Sciatic nerve (tissue), 2 donors: ENCODE data around the gene SPTBN4. TPM values are rescaled to one million over a fixed set of nuclear protein-coding genes. Genes with fewer than 3 reads are reported as not detected.
"Not testable (repeated sequence)": the region's sequence is repeated elsewhere in the genome, so short reads cannot be mapped to it uniquely, and the experiment has no call there.

Experiments
- ATAC-seq: fragments of 200-7000 bp; cut with Tn5 transposase; one replicate; pipeline ENCODE4 v1.9.1; 2020; ENCODE audit warnings: mild to moderate bottlenecking, moderate library complexity
- DNase-seq: peaks from one replicate; pipeline ENCODE4 v3.0.0-alpha.2; 2020; ENCODE audit warnings: low spot score
- intact Hi-C: fragments of 100-400 bp; cut with DNase I; formaldehyde crosslinking; loops from one replicate; pipeline ENCODE4 v1.14.2; 2022
- total RNA-seq: library from RNA; stranded (reverse); fragmentation: NEBNext Ultra II Directional; extraction: Animal tissue kit (Norgen Biotek cat#: 25700); gene quantifications from one replicate; pipeline ENCODE4 v1.2.1, GENCODE V29; 2021
- donor health status: DM: no; HTN: no; CAD: no.
- donor health status: DM: no; HTN: no; CAD: no.

SPTBN4 gene
- 20.9 TPM for total RNA-seq

GRCh38 chr19:40466985-40467734, at the start of gene SPTBN4:
SPTBN4 (plus strand) TSS chr19:40467001; CDS start chr19:40472622, 5,621 bp downstream.
- intact Hi-C loops = no loop called here
- DNase-seq (peak; percentile 71), ATAC-seq (no peak)

GRCh38 chr19:40417643-40417981, 49.2 kb upstream of the SPTBN4 start:
- DNase-seq (no peak), ATAC-seq (no peak)
- intact Hi-C loops = no loop called here

- ATAC-seq (no peak), DNase-seq (no peak)
- intact Hi-C loops = no loop called here
These were observed 48.8 kb upstream of the SPTBN4 start for GRCh38 chr19:40418040-40418439.

GRCh38 chr19:40419066-40419612, 47.7 kb upstream of the SPTBN4 start:
- intact Hi-C loops = no loop called here
- DNase-seq (no peak), ATAC-seq (no peak)

GRCh38 chr19:40419780-40420179, 47.0 kb upstream of the SPTBN4 start:
- DNase-seq (no peak), ATAC-seq (no peak)
- intact Hi-C loops = no loop called here

- ATAC-seq (no peak), DNase-seq (no peak)
- intact Hi-C loops = no loop called here
These were observed 46.4 kb upstream of the SPTBN4 start for GRCh38 chr19:40420451-40420765.

- peak; percentile 90 for ATAC-seq
- intact Hi-C loops = no loop called here
- peak; percentile 95 for DNase-seq
These were observed 45.7 kb upstream of the SPTBN4 start for GRCh38 chr19:40420766-40421765.

GRCh38 chr19:40421993-40422747, 44.6 kb upstream of the SPTBN4 start:
- intact Hi-C loops = no loop called here

GRCh38 chr19:40422748-40423566, 43.8 kb upstream of the SPTBN4 start:
- intact Hi-C loops = no loop called here
- DNase-seq (no peak), ATAC-seq (no peak)

More at GRCh38 chr19:40421993-40422747, 44.6 kb upstream of the SPTBN4 start:
- DNase-seq (no peak), ATAC-seq (no peak)

- DNase-seq (no peak), ATAC-seq (no peak)
- intact Hi-C loops = no loop called here
These were observed 42.9 kb upstream of the SPTBN4 start for GRCh38 chr19:40423938-40424337.

GRCh38 chr19:40424637-40425449, 42.0 kb upstream of the SPTBN4 start:
- intact Hi-C loops = no loop called here
- ATAC-seq (peak; percentile 3), DNase-seq (no peak)

GRCh38 chr19:40425450-40426287, 41.1 kb upstream of the SPTBN4 start, which contains the start of gene SERTAD1:
SERTAD1 (minus strand) TSS chr19:40425992; CDS start chr19:40423546, 2,446 bp downstream.
- intact Hi-C loops = no loop called here
- peak; percentile 95 for ATAC-seq

GRCh38 chr19:40428197-40428596, 38.6 kb upstream of the SPTBN4 start:
- DNase-seq, intact Hi-C loops, ATAC-seq: not testable (repeated sequence)

More at GRCh38 chr19:40425450-40426287, 41.1 kb upstream of the SPTBN4 start, which contains the start of gene SERTAD1:
- peak; percentile 100 for DNase-seq

GRCh38 chr19:40430242-40430641, 36.6 kb upstream of the SPTBN4 start:
- intact Hi-C loops, ATAC-seq, DNase-seq: not testable (repeated sequence)

GRCh38 chr19:40431698-40432097, 35.1 kb upstream of the SPTBN4 start:
- intact Hi-C loops = no loop called here
- ATAC-seq (no peak), DNase-seq (no peak)

- DNase-seq, intact Hi-C loops, ATAC-seq: not testable (repeated sequence)
These were observed 34.0 kb upstream of the SPTBN4 start for GRCh38 chr19:40432760-40433159.
